K562 (cell line): ENCODE results near the gene TRERF1. TPM values are rescaled to one million over a fixed set of nuclear protein-coding genes. Genes with fewer than 3 reads are reported as not detected.

Experiments
- ATAC-seq: fragments of 200-7000 bp; cut with Tn5 transposase; 3 replicates; pipeline ENCODE4 v1.9.1; 2020; ENCODE audit warnings: moderate library complexity
- BruUV-seq: library from RNA; stranded (reverse); fragments of 400-500 nt; replicated peaks from 2 replicates; lab custom pipeline; 2021; lab: Mats Ljungman, UMichigan
- CTCF ChIA-PET: fragments of 300-600 bp; formaldehyde crosslinking; extraction: SDS; loops from one replicate; lab custom pipeline; 2021; ENCODE audit warnings: low intra/inter-chr PET ratio; lab: Yijun Ruan, JAX
- POLR2A ChIA-PET: fragments of 300-600, 350-650 bp; sonication (Branson Sonifier 250); formaldehyde crosslinking; extraction: SDS; loops from one replicate; lab custom pipeline; 2021; ENCODE audit warnings: antibody characterized with exemption, inconsistent platforms; lab: Yijun Ruan, JAX
- DNase-seq, 4 experiments: peaks; one replicate each; pipeline versions ENCODE4 v3.0.0 to v3.0.0-alpha.2; 2011 to 2018; ENCODE audit warnings: low spot score in 3 of 4, mixed read lengths in 3 of 4; ENCODE audit errors: extremely low read depth in 1 of 4
- FAIRE-seq: peaks from 2 replicates; lab custom pipeline; 2011; peaks lifted over from hg19 to GRCh38; lab: Jason Lieb, UNC
- H2AFZ ChIP-seq: 2 replicates; pipeline ENCODE4 v1.6.0; 2011; ENCODE audit warnings: low read depth, low read length, control low read depth, inconsistent platforms
- H3K27ac ChIP-seq: fragments of 200-600 bp; 3 replicates; pipeline ENCODE4 v1.8.0; 2011; ENCODE audit warnings: low read depth, mild to moderate bottlenecking, control low read depth, inconsistent platforms, low read length, moderate library complexity, mixed read lengths; ENCODE audit errors: extremely low read depth
- H3K27me3 ChIP-seq, 2 experiments: fragments of 300-600 bp in 1 of 2; 2 replicates in 1 of 2; 3 replicates in 1 of 2; pipeline versions ENCODE4 v1.6.0 to v1.8.0; 2011; ENCODE audit warnings: inconsistent platforms in 2 of 2, low read length in 2 of 2, mild to moderate bottlenecking in 1 of 2, mixed read lengths in 1 of 2, moderate library complexity in 1 of 2; ENCODE audit not compliant: control insufficient read depth in 2 of 2, insufficient read depth in 2 of 2
- H3K36me3 ChIP-seq: fragments of 300-600 bp; 3 replicates; pipeline ENCODE4 v1.8.0; 2011; ENCODE audit warnings: mild to moderate bottlenecking, low read length, inconsistent platforms; ENCODE audit not compliant: control insufficient read depth, insufficient read depth
- H3K4me1 ChIP-seq, 2 experiments: fragments of 200-600 bp in 1 of 2; replicated peaks in 1 of 2; 2 replicates in 1 of 2; 3 replicates in 1 of 2; pipeline versions ENCODE4 v1.5.1 to v1.8.0; 2011; ENCODE audit warnings: inconsistent platforms in 2 of 2, low read length in 2 of 2, mild to moderate bottlenecking in 1 of 2, mixed read lengths in 1 of 2, moderate library complexity in 1 of 2; ENCODE audit not compliant: control insufficient read depth in 2 of 2, insufficient read depth in 2 of 2
- H3K4me2 ChIP-seq: 2 replicates; pipeline ENCODE4 v1.6.1; 2011; ENCODE audit warnings: low read length, control low read depth, inconsistent platforms, mixed read lengths; ENCODE audit not compliant: insufficient read depth
- H3K4me3 ChIP-seq: fragments of 200-600 bp; sonication (generic), shearing (Covaris generic); 2 replicates; pipeline ENCODE4 v1.5.1; 2016; ENCODE audit warnings: control low read depth, inconsistent platforms
- H3K79me2 ChIP-seq: fragments of 200-600 bp; 3 replicates; pipeline ENCODE4 v1.8.0; 2011; ENCODE audit warnings: low read length, inconsistent platforms; ENCODE audit not compliant: control insufficient read depth, insufficient read depth
- H3K9ac ChIP-seq, 2 experiments: 2 replicates each; pipeline versions ENCODE4 v1.6.0 to v1.6.1; 2011; ENCODE audit warnings: low read depth in 2 of 2, low read length in 2 of 2, control low read depth in 1 of 2, inconsistent platforms in 1 of 2, mild to moderate bottlenecking in 1 of 2, mixed read lengths in 1 of 2; ENCODE audit not compliant: insufficient read depth in 1 of 2
- H3K9me1 ChIP-seq: one replicate; pipeline ENCODE4 v1.6.0; 2011; ENCODE audit warnings: inconsistent platforms, mild to moderate bottlenecking, low read length, moderate library complexity; ENCODE audit not compliant: control insufficient read depth, insufficient read depth
- H3K9me3 ChIP-seq: replicated peaks from 2 replicates; pipeline ENCODE4 v1.5.1; 2011; ENCODE audit warnings: low read depth, low read length, inconsistent platforms; ENCODE audit not compliant: control insufficient read depth, insufficient read depth
- H4K20me1 ChIP-seq: replicated peaks from 2 replicates; pipeline ENCODE4 v1.6.1; 2011; ENCODE audit warnings: low read length, inconsistent platforms, mixed read lengths; ENCODE audit not compliant: control insufficient read depth, insufficient read depth
- E2F5 ChIP-seq: sonication (generic); formaldehyde crosslinking; IDR thresholded peaks from 2 replicates; pipeline ENCODE4 v1.8.0; 2022; ENCODE audit warnings: mild to moderate bottlenecking, missing genetic modification reagents
- ELF2 ChIP-seq: fragments of 250-450 bp; sonication (Bioruptor Pico); IDR thresholded peaks from 2 replicates; pipeline ENCODE4 v1.5.0; 2021; ENCODE audit warnings: mild to moderate bottlenecking
- HMG20B ChIP-seq: fragments of 250-450 bp; sonication (Bioruptor Pico); IDR thresholded peaks from 2 replicates; pipeline ENCODE4 v1.5.0; 2021; ENCODE audit warnings: mild to moderate bottlenecking
- MCM3 ChIP-seq: fragments of 450-650 bp; IDR thresholded peaks from 2 replicates; pipeline ENCODE4 v1.6.1; 2016
- NFE2L1 ChIP-seq: fragments of 450-650 bp; IDR thresholded peaks from 2 replicates; pipeline ENCODE4 v1.6.1; 2016; ENCODE audit warnings: missing genetic modification characterization, low read depth, mild to moderate bottlenecking, missing compliant biosample characterization, moderate library complexity, borderline replicate concordance
- WGBS: fragments of 100-300 bp; shearing (Covaris generic); methylation state at CpG from one replicate; pipeline ENCODE4 v1.1.6; 2016; ENCODE audit warnings: low coverage, mixed read lengths; ENCODE audit not compliant: insufficient coverage; ENCODE audit errors: missing lambda C conversion rate; 5-methylcytosine and 5-hydroxymethylcytosine counted together
- in situ Hi-C: fragments of 300-500 bp; cut with MboI; formaldehyde crosslinking; loops from 4 replicates; pipeline ENCODE4 v1.15.0; 2018; ENCODE audit warnings: inconsistent platforms, mixed read lengths
- intact Hi-C: fragments of 100-400 bp; cut with micrococcal nuclease; formaldehyde crosslinking; loops from 2 replicates; pipeline ENCODE4 v1.14.2; 2022
- polyA plus RNA-seq, 8 experiments: library from polyadenylated mRNA; depleted of rRNA in 4 of 8; stranded (reverse) in 5 of 8; unstranded in 3 of 8; fragments of >200 nt; fragmentation: Nextera tagmentation in 2 of 8; fragmentation: Illumina TruSeq in 1 of 8; extraction: Ambion mirVana in 2 of 8; extraction: Trizol in 1 of 8; gene quantifications; 2 replicates each; pipeline versions ENCODE4 v1.2.1 to v1.2.3, GENCODE V29; 2011 to 2014; ENCODE audit warnings: inconsistent platforms in 1 of 8, missing spikeins in 1 of 8
- total RNA-seq, 7 experiments: library from RNA; depleted of rRNA in 6 of 7; stranded (reverse); fragments of >200 nt in 6 of 7; fragmentation: Illumina TruSeq in 2 of 7; extraction: Trizol in 2 of 7; gene quantifications; 2 replicates each; pipeline versions ENCODE4 v1.2.1 to v1.2.3, GENCODE V29; 2011 to 2021; ENCODE audit warnings: low replicate concordance in 1 of 7
- TF ChIP-seq, protein P1 (sequence below): fragments of 450-650 bp; IDR thresholded peaks from 2 replicates; pipeline ENCODE4 v1.6.1; 2016; ENCODE audit warnings: low read depth, mild to moderate bottlenecking, moderate library complexity

Gene TRERF1
- total and polyA plus RNA-seq, 9 of the 15 experiments (the other 6 are each of a cell fraction or from before 2014, with no cell fraction given) = 0.04 to 0.20 (median 0.07) TPM; not detected in 3

- H3K9ac ChIP-seq = no peak overlapping the region
- WGBS = 13% methylated on average over 10 of the region's 10 CpGs
- no peak for TF ChIP-seq MCM3
- TF ChIP-seq, protein P1, sequence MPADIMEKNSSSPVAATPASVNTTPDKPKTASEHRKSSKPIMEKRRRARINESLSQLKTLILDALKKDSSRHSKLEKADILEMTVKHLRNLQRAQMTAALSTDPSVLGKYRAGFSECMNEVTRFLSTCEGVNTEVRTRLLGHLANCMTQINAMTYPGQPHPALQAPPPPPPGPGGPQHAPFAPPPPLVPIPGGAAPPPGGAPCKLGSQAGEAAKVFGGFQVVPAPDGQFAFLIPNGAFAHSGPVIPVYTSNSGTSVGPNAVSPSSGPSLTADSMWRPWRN = no peak
- no peak for TF ChIP-seq HMG20B
- TF ChIP-seq ELF2 (CRISPR knock-in tag) = no peak
- TF ChIP-seq NFE2L1 (tag) = no peak
- TF ChIP-seq E2F5 (CRISPR knock-in tag) = 0 out of 2 replicates have a peak, but pooled peaks have one; percentile 37
- no peak overlapping the region for H3K4me3 ChIP-seq
- ChIA-PET CTCF (no interaction called here), POLR2A (no interaction called here)
- H3K9me3 ChIP-seq = no peaks in the 10 kb centered on the region
- intact Hi-C loops (no loop called here), in situ Hi-C loops (loop anchor here (25.0 kb wide), 1 partner anchor 223 kb away; no protein-coding TSS in a partner anchor)
- DNase-seq (no peak), ATAC-seq (no peak), FAIRE-seq (no peak)
- H4K20me1 ChIP-seq = no peaks in the 10 kb centered on the region; the same call in 1 of the 2 replicates
- peaks cover 0 to 14% of the 10 kb centered on the region in 2 experiments; a peak in 3 of 5 replicates for H3K4me1 ChIP-seq
- H3K27ac ChIP-seq = no peak overlapping the region
- H3K36me3 ChIP-seq = no peaks in the 10 kb centered on the region
- no TSS peak for BruUV-seq
- no peak overlapping the region for H3K4me2 ChIP-seq
- H3K79me2 ChIP-seq = no peaks in the 10 kb centered on the region
- no peaks in the 10 kb centered on the region for H3K9me1 ChIP-seq
- no peak overlapping the region for H2AFZ ChIP-seq
- H3K27me3 ChIP-seq = peaks cover 27 to 47% of the 10 kb centered on the region in 2 experiments
Measured at GRCh38 chr6:42314571-42315258, 137.0 kb downstream of the TRERF1 start.
